Left renal pelvis (tissue), 4 donors: ENCODE results near the gene GORAB. TPM values are rescaled to one million over a fixed set of nuclear protein-coding genes. Genes with fewer than 3 reads are reported as not detected.

ENCODE experiments used
- DNase-seq, 4 donors: peaks; one replicate each; pipeline ENCODE4 v3.0.0-alpha.2; 2013; ENCODE audit warnings: low read depth in 4 of 4, low spot score in 3 of 4
- polyA plus RNA-seq, 4 donors: library from polyadenylated mRNA; unstranded; fragments of 120-200 nt; gene quantifications; one replicate each; pipeline ENCODE4 v1.2.1, GENCODE V29; 2013; ENCODE audit not compliant: insufficient read length in 4 of 4

Gene GORAB
- polyA plus RNA-seq, 4 donors: 18.5 to 24.5 (median 19.9) TPM

GRCh38 chr1:170587253-170587593, 55.3 kb downstream of the GORAB start:
- DNase-seq: no peak

GRCh38 chr1:170590921-170591705, 59.1 kb downstream of the GORAB start:
- DNase-seq: no peak

- no peak for DNase-seq
Measured at GRCh38 chr1:170592591-170593111, 60.7 kb downstream of the GORAB start.

- DNase-seq: no peak
Measured at GRCh38 chr1:170593173-170594011, 61.4 kb downstream of the GORAB start.

GRCh38 chr1:170594066-170594626, 62.2 kb downstream of the GORAB start:
- no peak for DNase-seq

- no peak for DNase-seq
Measured at GRCh38 chr1:170596701-170597100, 64.7 kb downstream of the GORAB start.

- no peak for DNase-seq
Measured at GRCh38 chr1:170598618-170599017, 66.7 kb downstream of the GORAB start.

- DNase-seq: no peak
Measured at GRCh38 chr1:170599033-170599432, 67.1 kb downstream of the GORAB start.

- DNase-seq: no peak
Measured at GRCh38 chr1:170601866-170602265, 69.9 kb downstream of the GORAB start.

Other genes with a start within 250 kb of the GORAB start
- 100 to 1,000 TPM in 1 of 4 donors, 10 to 100 TPM in 2, under 1 TPM in 1; 0.87 to 119 (median 11.4) TPM for gene PRRX1, start 132.0 kb downstream of the GORAB start, polyA plus RNA-seq